Transverse colon (tissue), 4 donors: Measurements from ENCODE around the gene AOPEP. TPM values are rescaled to one million over a fixed set of nuclear protein-coding genes. Genes with fewer than 3 reads are reported as not detected.
A peak's percentile ranks its signal among the peaks of the same experiment; 100 is the strongest.

Experiments
- DNase-seq: peaks from one replicate; pipeline ENCODE4 v3.0.0-alpha.2; 2019
- H3K27ac ChIP-seq, 4 donors: fragments of 200-600 bp; sonication (generic); 2 replicates each; pipeline ENCODE4 v1.5.1; 2016 to 2018; ENCODE audit warnings: inconsistent platforms in 4 of 4
- H3K27me3 ChIP-seq: fragments of 200-600 bp; sonication (generic); 2 replicates; pipeline ENCODE4 v1.5.1; 2017; ENCODE audit warnings: inconsistent platforms
- H3K36me3 ChIP-seq, 4 donors: fragments of 200-600 bp; sonication (generic); 2 replicates each; pipeline ENCODE4 v1.5.1; 2017 to 2019; ENCODE audit warnings: inconsistent platforms in 4 of 4
- H3K4me1 ChIP-seq, 4 donors: fragments of 200-600 bp; sonication (generic); 2 replicates each; pipeline ENCODE4 v1.5.1; 2017 to 2020; ENCODE audit warnings: inconsistent platforms in 4 of 4
- H3K4me3 ChIP-seq, 4 donors: fragments of 200-600 bp; sonication (generic); 1 replicate in 1 of 4; 2 replicates in 3 of 4; pipeline versions ENCODE4 v1.5.1 to v1.6.1; 2017 to 2019; ENCODE audit warnings: inconsistent platforms in 4 of 4
- H3K9me3 ChIP-seq, 2 donors: fragments of 200-600 bp; sonication (generic); 2 replicates each; pipeline ENCODE4 v1.5.1; 2017 to 2019; ENCODE audit warnings: inconsistent platforms in 2 of 2
- CTCF ChIP-seq, 5 experiments: fragments of 200-600 bp in 3 of 5; fragments of 450-650 bp in 2 of 5; sonication (generic) in 3 of 5; IDR thresholded peaks; 1 replicate in 2 of 5; 2 replicates in 3 of 5; pipeline ENCODE4 v1.5.1; 2016 to 2017; ENCODE audit warnings: antibody characterized with exemption in 5 of 5, inconsistent platforms in 3 of 5, mild to moderate bottlenecking in 2 of 5, moderate library complexity in 1 of 5
- EP300 ChIP-seq: sonication (generic); formaldehyde crosslinking; IDR thresholded peaks from one replicate; pipeline ENCODE4 v1.6.1; 2017; ENCODE audit warnings: antibody characterized with exemption, low read depth
- POLR2A ChIP-seq: fragments of 450-650 bp; IDR thresholded peaks from one replicate; pipeline ENCODE4 v1.6.1; 2016; ENCODE audit warnings: antibody characterized with exemption, mild to moderate bottlenecking, moderate library complexity
- POLR2AphosphoS5 ChIP-seq, 3 donors: sonication (generic); formaldehyde crosslinking; IDR thresholded peaks; one replicate each; pipeline ENCODE4 v1.6.1; 2016; ENCODE audit warnings: antibody characterized with exemption in 3 of 3
- WGBS, 2 donors: methylation state at CpG; one replicate each; pipeline ENCODE4 v1.1.5; 2018; ENCODE audit warnings: low coverage in 1 of 2; 5-methylcytosine and 5-hydroxymethylcytosine counted together
- in situ Hi-C, 4 donors: fragments of 200-750 bp; cut with MboI; loops; one replicate each; pipeline versions ENCODE4 v1.15.0 to v1.15.1; 2017; ENCODE audit warnings: low sequenced_read_pairs in 3 of 4, low pct_ligation_motif_present in 1 of 4, low pct_unique_long_range_greater_than_20kb in 1 of 4
- intact Hi-C: fragments of 100-400 bp; cut with DNase I; formaldehyde crosslinking; loops from one replicate; pipeline ENCODE4 v1.15.1; 2023; ENCODE audit warnings: low total_unique reads
- total RNA-seq, 4 donors: library from RNA; depleted of rRNA; stranded (reverse); fragments of >200 nt; gene quantifications; one replicate each; pipeline ENCODE4 v1.1.0, GENCODE V29; 2016

The AOPEP gene
- total RNA-seq, 4 donors from 2014 or later = 53.0 to 129 (median 92.7) TPM

- no peak for TF ChIP-seq POLR2AphosphoS5 (IDR thresholded peaks at IDR 0.05)
- no peak for TF ChIP-seq POLR2A
- TF ChIP-seq EP300 = no peak
- no peak for TF ChIP-seq CTCF (IDR thresholded peaks at IDR 0.05)
- no peak for DNase-seq
- intact Hi-C loops = loop anchor here (10.0 kb wide), 1 partner anchor 54 kb away; no protein-coding TSS in a partner anchor
- WGBS, 2 donors = 78 to 80% methylated on average over 4 to 12 of the region's 12 CpGs
- in situ Hi-C loops = no loop called here
- Histone ChIP-seq H3K4me1 (peaks cover 28 to 70% (median 57%) of the 10 kb centered on the region in 4 donors), H3K27me3 (no peaks in the 10 kb centered on the region), H3K36me3 (peaks cover 0 to 19% (median 0%) of the 10 kb centered on the region in 4 donors), H3K9me3 (no peaks in the 10 kb centered on the region), H3K4me3 (no peak overlapping the region), H3K27ac (peak overlapping the region; percentile 66 to 75 (median 70))
Observed at GRCh38 chr9:95078511-95078910, 352.0 kb downstream of the AOPEP start.

GRCh38 chr9:95078939-95079338 is 352.4 kb downstream of the AOPEP start:
- peaks cover 31 to 66% (median 54%) of the 10 kb centered on the region in 4 donors for H3K4me1 ChIP-seq
- no peaks in the 10 kb centered on the region for H3K9me3 ChIP-seq
- no peaks in the 10 kb centered on the region for H3K27me3 ChIP-seq
- in situ Hi-C loops = no loop called here
- intact Hi-C loops = loop anchor here (10.0 kb wide), 1 partner anchor 54 kb away; no protein-coding TSS in a partner anchor
- H3K27ac ChIP-seq = peak overlapping the region; percentile 66 to 75 (median 70)
- TF ChIP-seq POLR2AphosphoS5 (IDR thresholded peaks at IDR 0.05) = no peak
- TF ChIP-seq CTCF (IDR thresholded peaks at IDR 0.05) = peak in 1 of 5 experiments; percentile 12
- TF ChIP-seq POLR2A = no peak
- TF ChIP-seq EP300 = no peak
- WGBS, 2 donors = 32% methylated on average over 3 to 6 of the region's 6 CpGs
- no peak for DNase-seq
- H3K4me3 ChIP-seq = no peak overlapping the region
- peaks cover 0 to 22% (median 0%) of the 10 kb centered on the region in 4 donors for H3K36me3 ChIP-seq

- Histone ChIP-seq H3K9me3 (no peaks in the 10 kb centered on the region), H3K4me1 (peaks cover 31 to 61% (median 50%) of the 10 kb centered on the region in 4 donors), H3K27me3 (no peaks in the 10 kb centered on the region), H3K4me3 (no peak overlapping the region), H3K27ac (peak overlapping the region; percentile 66 to 75 (median 70)), H3K36me3 (peaks cover 0 to 22% (median 0%) of the 10 kb centered on the region in 4 donors)
- intact Hi-C loops = loop anchor here (10.0 kb wide), 1 partner anchor 55 kb away; no protein-coding TSS in a partner anchor
- 40 to 91% methylated on average over 1 to 10 of the region's 10 CpGs for whole genome bisulfite sequencing, 2 donors
- TF ChIP-seq POLR2A = no peak
- TF ChIP-seq POLR2AphosphoS5 (IDR thresholded peaks at IDR 0.05) = no peak
- TF ChIP-seq CTCF (IDR thresholded peaks at IDR 0.05) = no peak
- no peak for TF ChIP-seq EP300
- no peak for DNase-seq
- in situ Hi-C loops = no loop called here
Observed at GRCh38 chr9:95079461-95079860, 353.0 kb downstream of the AOPEP start.

GRCh38 chr9:95080961-95081647 is 354.6 kb downstream of the AOPEP start:
- Histone ChIP-seq H3K4me3 (no peak overlapping the region), H3K9me3 (no peaks in the 10 kb centered on the region), H3K36me3 (peaks cover 0 to 22% (median 0%) of the 10 kb centered on the region in 4 donors), H3K4me1 (peaks cover 25 to 49% (median 36%) of the 10 kb centered on the region in 4 donors), H3K27me3 (no peaks in the 10 kb centered on the region), H3K27ac (peak overlapping the region; percentile 28 to 75 (median 68))
- 88 to 90% methylated on average over 2 to 20 of the region's 20 CpGs for WGBS, 2 donors
- intact Hi-C loops (no loop called here), in situ Hi-C loops (no loop called here)
- no peak for DNase-seq
- no peak for TF ChIP-seq POLR2AphosphoS5 (IDR thresholded peaks at IDR 0.05)
- no peak for TF ChIP-seq EP300
- no peak for TF ChIP-seq POLR2A
- no peak for TF ChIP-seq CTCF (IDR thresholded peaks at IDR 0.05)
